DMS153 (cell line): ENCODE measurements around the gene NKX6-2.

Experiments used
- DNase-seq: peaks from one replicate; lab custom pipeline; 2025; lab: John Stamatoyannopoulos, UW

Gene NKX6-2

DNA sequence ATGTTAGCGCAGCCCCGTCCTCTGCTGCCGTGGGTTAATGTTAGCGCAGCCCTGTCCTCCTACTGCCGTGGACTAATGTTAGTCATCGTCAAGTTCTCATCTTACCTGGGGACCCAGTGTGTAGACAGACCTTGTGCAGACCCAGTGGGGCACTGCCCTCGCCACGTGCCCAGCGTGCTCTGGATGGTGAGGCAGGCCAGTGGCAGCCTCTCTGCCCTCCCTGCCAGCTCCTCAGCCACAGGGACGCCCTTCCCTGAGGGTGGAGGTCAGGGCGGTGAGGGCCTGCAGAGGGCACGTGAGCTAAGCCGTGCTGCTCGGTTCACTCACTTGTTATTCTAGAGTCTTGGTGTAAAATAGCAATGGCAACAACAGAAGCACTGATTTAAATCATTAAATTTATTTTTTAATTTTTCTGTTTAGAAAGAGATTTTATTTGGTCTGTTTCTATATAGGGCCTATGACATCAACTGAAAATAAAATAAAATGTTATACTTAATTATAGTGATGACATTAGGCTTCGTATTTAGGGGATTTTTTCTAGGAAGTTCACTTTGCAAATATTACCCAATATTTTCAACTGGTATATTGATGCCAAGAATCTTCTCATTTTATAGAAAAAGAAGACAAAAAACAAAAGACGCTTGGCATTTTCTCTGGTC lies 48.4 kb downstream of the NKX6-2 start:
- no peak for DNase-seq

GRCh38 chr10:132735923-132736391 lies 50.0 kb downstream of the NKX6-2 start:
- no peak for DNase-seq

DNA sequence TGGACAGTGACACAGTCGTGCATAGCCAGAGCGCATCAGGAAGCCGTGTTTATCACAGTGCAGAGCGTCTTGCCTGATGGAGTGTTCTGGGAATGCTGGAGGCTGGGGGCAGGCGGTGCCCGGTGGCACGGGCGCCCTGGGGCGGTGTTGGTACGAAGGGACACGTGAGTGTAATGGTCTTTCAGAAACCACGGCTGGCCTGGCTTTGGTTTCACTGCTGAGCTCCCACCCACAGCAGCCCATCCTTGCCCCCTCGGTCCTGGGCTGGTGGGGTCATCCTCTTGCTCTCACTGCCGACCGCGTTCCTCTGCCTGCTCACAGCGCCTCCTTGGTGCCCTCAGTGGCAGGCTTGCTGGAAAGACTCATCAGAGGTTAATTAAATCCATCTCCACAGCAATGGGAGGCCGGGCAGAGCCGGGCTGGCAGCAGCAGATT lies 50.6 kb downstream of the NKX6-2 start:
- DNase-seq = no peak

- no peak for DNase-seq
Measured at GRCh38 chr10:132733926-132734325, 52.0 kb downstream of the NKX6-2 start.
